AG04450 (cell line): ENCODE results near the gene CCS. TPM values are rescaled to one million over a fixed set of nuclear protein-coding genes. Genes with fewer than 3 reads are reported as not detected.

Experiments used
- CTCF ChIA-PET: fragments of 300-600, 350-600 bp; formaldehyde crosslinking; extraction: SDS; loops from one replicate; lab custom pipeline; 2022; ENCODE audit warnings: antibody characterized with exemption, inconsistent platforms; lab: Charles Lee
- POLR2A ChIA-PET: fragments of 350-600 bp; formaldehyde crosslinking; extraction: SDS; loops from one replicate; lab custom pipeline; 2021; ENCODE audit warnings: antibody characterized with exemption, inconsistent platforms; lab: Yijun Ruan, JAX
- DNase-seq: peaks from one replicate; pipeline ENCODE4 v3.0.0-alpha.2; 2011; ENCODE audit warnings: low read depth, low spot score
- H3K27ac ChIP-seq: one replicate; pipeline ENCODE4 v1.5.1; 2012; ENCODE audit warnings: low read depth, low read length, control low read depth
- H3K27me3 ChIP-seq: one replicate; pipeline ENCODE4 v1.6.0; 2012; ENCODE audit warnings: low read length; ENCODE audit not compliant: control insufficient read depth, insufficient read depth
- H3K4me3 ChIP-seq: 2 replicates; pipeline ENCODE4 v1.5.1; 2011; ENCODE audit warnings: mild to moderate bottlenecking, low read depth, low read length, control low read depth
- H3K9me3 ChIP-seq: 2 replicates; pipeline ENCODE4 v1.5.1; 2012; ENCODE audit warnings: low read length; ENCODE audit not compliant: control insufficient read depth, insufficient read depth
- CTCF ChIP-seq: IDR thresholded peaks from 2 replicates; pipeline ENCODE4 v1.5.1; 2011; ENCODE audit warnings: low read depth, low read length, control low read depth, inconsistent platforms
- polyA plus RNA-seq: library from polyadenylated mRNA; depleted of rRNA; stranded (reverse); fragments of >200 nt; gene quantifications from 2 replicates; pipeline ENCODE4 v1.2.3, GENCODE V29; 2011

The CCS gene
- polyA plus RNA-seq, 1 experiment: 26.7 TPM

DNA sequence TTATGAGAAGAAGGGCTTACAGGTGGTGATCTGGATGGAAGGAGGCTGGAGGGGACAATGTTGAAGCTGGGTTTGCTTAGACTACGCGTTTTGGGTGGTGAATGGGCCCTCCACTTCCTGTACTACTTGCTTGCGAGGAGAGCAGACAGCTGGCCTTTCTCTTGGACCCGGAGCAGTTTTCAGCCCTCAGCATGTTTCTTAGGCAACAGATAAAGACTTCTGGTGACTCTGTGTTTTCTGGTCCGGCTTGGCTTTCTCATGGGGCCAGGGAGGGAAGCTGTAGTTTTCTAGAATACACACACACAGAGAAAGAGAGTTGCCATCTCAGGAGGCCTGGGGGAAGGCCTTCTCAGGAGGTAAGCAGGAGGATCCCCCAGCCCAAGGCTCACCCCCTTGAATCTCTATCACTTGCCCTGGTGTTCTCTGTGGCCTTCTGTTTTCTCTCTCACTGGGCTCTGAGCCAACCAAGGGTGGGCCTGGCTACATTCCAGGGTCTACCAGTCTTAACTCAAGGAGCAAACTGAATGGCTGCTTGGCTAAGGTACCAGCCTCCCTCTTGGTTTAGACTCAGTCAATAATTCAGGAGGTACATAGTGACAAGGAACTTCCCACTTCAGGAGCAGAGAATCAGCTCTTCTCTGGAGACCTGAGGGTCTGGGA is 2.4 kb downstream of the CCS start:
- TF ChIP-seq CTCF: no peak
- Histone ChIP-seq H3K27me3 (peaks cover 3% of the 10 kb centered on the region), H3K4me3 (peak overlapping the region; percentile 27), H3K27ac (peak overlapping the region; percentile 73), H3K9me3 (peaks cover 20% of the 10 kb centered on the region)
- no peak for DNase-seq
- CTCF ChIA-PET: interaction anchor here (1.0 kb wide), 1 partner anchor 16 kb away, joined by 4 read pairs; no protein-coding TSS in a partner anchor
- POLR2A ChIA-PET: interaction anchor here (0.8 to 1.5 kb wide), 3 partner anchors 11 to 43 kb away, joined by 3 to 7 read pairs (median 6); partner anchors contain the start of genes RBM14 and RBM4

DNA sequence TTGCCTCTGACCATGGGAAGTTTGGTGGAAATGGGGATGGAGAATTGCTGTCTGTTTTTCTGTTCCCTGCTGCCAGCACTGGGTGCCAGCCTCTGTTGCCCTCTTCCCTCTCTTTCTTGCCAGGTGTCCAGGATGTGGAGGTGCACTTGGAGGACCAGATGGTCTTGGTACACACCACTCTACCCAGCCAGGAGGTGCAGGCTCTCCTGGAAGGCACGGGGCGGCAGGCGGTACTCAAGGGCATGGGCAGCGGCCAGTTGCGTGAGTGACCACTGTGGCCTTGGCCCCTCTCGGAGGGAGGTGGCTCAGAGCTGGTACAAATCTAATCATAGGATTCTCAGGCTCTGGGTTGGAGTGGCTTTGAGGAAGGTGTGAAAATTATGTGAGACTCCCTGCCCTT is 6.0 kb downstream of the CCS start:
- Histone ChIP-seq H3K27me3 (no peaks in the 10 kb centered on the region), H3K27ac (no peak overlapping the region), H3K4me3 (no peak overlapping the region), H3K9me3 (no peaks in the 10 kb centered on the region)
- CTCF ChIA-PET: no interaction called here
- DNase-seq: no peak
- TF ChIP-seq CTCF: no peak
- POLR2A ChIA-PET: no interaction called here

GRCh38 chr11:66600219-66600618 is 7.2 kb downstream of the CCS start:
- no peaks in the 10 kb centered on the region for H3K27me3 ChIP-seq
- DNase-seq: no peak
- H3K27ac ChIP-seq: no peak overlapping the region
- H3K4me3 ChIP-seq: no peak overlapping the region
- H3K9me3 ChIP-seq: no peaks in the 10 kb centered on the region
- POLR2A ChIA-PET: no interaction called here
- TF ChIP-seq CTCF: no peak
- CTCF ChIA-PET: no interaction called here

DNA sequence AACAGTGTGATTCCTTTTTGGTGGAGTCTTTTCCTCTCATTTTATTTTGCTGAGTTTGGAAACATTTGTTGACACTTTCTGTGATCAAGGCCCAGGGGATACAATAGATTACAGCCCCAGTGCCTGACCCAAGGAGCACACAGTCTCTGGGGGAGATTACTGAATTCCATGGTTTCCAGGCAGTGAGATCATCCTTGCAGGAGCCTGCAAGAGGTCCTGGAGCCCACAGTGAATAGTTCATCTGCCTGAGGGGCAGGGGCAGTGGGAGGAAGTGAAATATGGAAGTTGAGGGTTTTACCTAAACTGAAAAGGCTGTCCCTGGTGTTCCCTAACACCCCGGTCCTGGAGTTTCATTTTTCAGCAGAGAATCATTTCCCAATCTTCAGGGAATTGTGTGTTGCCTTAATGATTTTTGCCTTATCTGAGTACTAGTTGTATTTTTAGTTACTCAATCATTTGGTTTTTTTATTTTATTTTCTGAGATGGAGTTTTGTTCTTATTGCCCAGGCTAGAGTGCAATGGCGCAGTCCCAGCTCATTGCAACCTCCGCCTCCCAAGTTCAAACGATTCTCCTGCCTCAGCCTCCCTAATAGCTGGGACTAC is 7.7 kb downstream of the CCS start:
- POLR2A ChIA-PET: no interaction called here
- no peak overlapping the region for H3K27ac ChIP-seq
- no peaks in the 10 kb centered on the region for H3K27me3 ChIP-seq
- no peak overlapping the region for H3K4me3 ChIP-seq
- no peak for DNase-seq
- TF ChIP-seq CTCF: no peak
- CTCF ChIA-PET: no interaction called here
- no peaks in the 10 kb centered on the region for H3K9me3 ChIP-seq

- no peak for DNase-seq
- no peak for TF ChIP-seq CTCF
- H3K27me3 ChIP-seq: no peaks in the 10 kb centered on the region
- H3K27ac ChIP-seq: no peak overlapping the region
- H3K9me3 ChIP-seq: no peaks in the 10 kb centered on the region
- ChIA-PET CTCF (no interaction called here), POLR2A (no interaction called here)
- no peak overlapping the region for H3K4me3 ChIP-seq
Observed at GRCh38 chr11:66603072-66603471, 10.1 kb downstream of the CCS start.
